ENCODE measurements around the gene KIFAP3.
"Not testable (repeated sequence)": the region's sequence is repeated elsewhere in the genome, so short reads cannot be mapped to it uniquely, and the experiment has no call there.

Gene KIFAP3

GRCh38 chr1:170074250-170075157, at the start of gene KIFAP3:
Gene KIFAP3 (minus strand): TSS chr1:170074695. CDS start chr1:170074467, 228 bp downstream.
- H3K27ac Mint-ChIP-seq: peak within 1 kb of the TSS; percentile 96
- H3K4me3 Mint-ChIP-seq: peak within 1 kb of the TSS; percentile 97
- ATAC-seq (peak; percentile 97), DNase-seq (ENCODE audit: low spot score in 2 of 2) (peak; percentile 86 to 97)
- H3K4me1 Mint-ChIP-seq: peaks cover 48% of the 10 kb centered on the region
- peaks cover 7% of the 10 kb centered on the region for H3K36me3 Mint-ChIP-seq
- no peaks in the 10 kb centered on the region for H3K9me3 Mint-ChIP-seq

- Mint-ChIP-seq H3K4me1 (peaks cover 9% of the 10 kb centered on the region), H3K27ac (no peak overlapping the region), H3K9me3 (peaks cover 8% of the 10 kb centered on the region), H3K4me3 (no peak overlapping the region), H3K36me3 (no peaks in the 10 kb centered on the region)
- no peak for DNase-seq (ENCODE audit: low spot score in 2 of 2)
- no peak for ATAC-seq
Observed at GRCh38 chr1:170122366-170122765, 47.9 kb upstream of the KIFAP3 start.

GRCh38 chr1:170114906-170115305, 40.4 kb upstream of the KIFAP3 start:
- H3K36me3 Mint-ChIP-seq: no peaks in the 10 kb centered on the region
- ATAC-seq (no peak), DNase-seq (ENCODE audit: low spot score in 2 of 2) (no peak)
- no peaks in the 10 kb centered on the region for H3K4me1 Mint-ChIP-seq
- no peak overlapping the region for H3K4me3 Mint-ChIP-seq
- H3K9me3 Mint-ChIP-seq: peaks cover 2% of the 10 kb centered on the region
- no peak overlapping the region for H3K27ac Mint-ChIP-seq

- not testable (repeated sequence) for H3K36me3 Mint-ChIP-seq; DNase-seq (ENCODE audit: low spot score in 2 of 2); H3K4me3 Mint-ChIP-seq; H3K27ac Mint-ChIP-seq; H3K9me3 Mint-ChIP-seq; H3K4me1 Mint-ChIP-seq; ATAC-seq
Observed at GRCh38 chr1:170113140-170113539, 38.6 kb upstream of the KIFAP3 start.

- H3K9me3 Mint-ChIP-seq: no peaks in the 10 kb centered on the region
- no peak overlapping the region for H3K4me3 Mint-ChIP-seq
- DNase-seq (ENCODE audit: low spot score in 2 of 2) (no peak), ATAC-seq (no peak)
- H3K36me3 Mint-ChIP-seq: no peaks in the 10 kb centered on the region
- H3K4me1 Mint-ChIP-seq: no peaks in the 10 kb centered on the region
- no peak overlapping the region for H3K27ac Mint-ChIP-seq
Observed at GRCh38 chr1:170097449-170097948, 23.0 kb upstream of the KIFAP3 start.

- DNase-seq (ENCODE audit: low spot score in 2 of 2) (no peak), ATAC-seq (no peak)
- Mint-ChIP-seq H3K4me3 (no peak overlapping the region), H3K36me3 (no peaks in the 10 kb centered on the region), H3K4me1 (no peaks in the 10 kb centered on the region), H3K27ac (no peak overlapping the region), H3K9me3 (no peaks in the 10 kb centered on the region)
Observed at GRCh38 chr1:170096806-170097340, 22.4 kb upstream of the KIFAP3 start.

- H3K9me3 Mint-ChIP-seq: no peaks in the 10 kb centered on the region
- no peak for ATAC-seq
- no peak for DNase-seq (ENCODE audit: low spot score in 2 of 2)
- H3K4me1 Mint-ChIP-seq: no peaks in the 10 kb centered on the region
- no peaks in the 10 kb centered on the region for H3K36me3 Mint-ChIP-seq
- no peak overlapping the region for H3K4me3 Mint-ChIP-seq
- no peak overlapping the region for H3K27ac Mint-ChIP-seq
Observed at GRCh38 chr1:170095976-170096748, 21.7 kb upstream of the KIFAP3 start.

- not testable (repeated sequence) for H3K9me3 Mint-ChIP-seq
Observed at GRCh38 chr1:170094697-170095616, 20.5 kb upstream of the KIFAP3 start.

GRCh38 chr1:170086399-170087032, 12.0 kb upstream of the KIFAP3 start:
- no peak overlapping the region for H3K4me3 Mint-ChIP-seq
- no peak for ATAC-seq
- H3K27ac Mint-ChIP-seq: no peak overlapping the region
- DNase-seq (ENCODE audit: low spot score in 2 of 2): no peak
- no peaks in the 10 kb centered on the region for H3K9me3 Mint-ChIP-seq
- H3K36me3 Mint-ChIP-seq: no peaks in the 10 kb centered on the region
- H3K4me1 Mint-ChIP-seq: no peaks in the 10 kb centered on the region

More at GRCh38 chr1:170094697-170095616, 20.5 kb upstream of the KIFAP3 start:
- not testable (repeated sequence) for H3K4me3 Mint-ChIP-seq; H3K27ac Mint-ChIP-seq; H3K4me1 Mint-ChIP-seq; DNase-seq (ENCODE audit: low spot score in 2 of 2); H3K36me3 Mint-ChIP-seq; ATAC-seq

- Mint-ChIP-seq H3K36me3 (no peaks in the 10 kb centered on the region), H3K4me3 (no peak overlapping the region), H3K4me1 (no peaks in the 10 kb centered on the region), H3K9me3 (no peaks in the 10 kb centered on the region), H3K27ac (no peak overlapping the region)
- DNase-seq (ENCODE audit: low spot score in 2 of 2) (no peak), ATAC-seq (no peak)
Observed at GRCh38 chr1:170085091-170085490, 10.6 kb upstream of the KIFAP3 start.

- DNase-seq (ENCODE audit: low spot score in 2 of 2): no peak
- H3K36me3 Mint-ChIP-seq: peaks cover 7% of the 10 kb centered on the region
- H3K9me3 Mint-ChIP-seq: no peaks in the 10 kb centered on the region
- H3K4me3 Mint-ChIP-seq: no peak overlapping the region
- peaks cover 23% of the 10 kb centered on the region for H3K4me1 Mint-ChIP-seq
- no peak overlapping the region for H3K27ac Mint-ChIP-seq
- ATAC-seq: no peak
Observed at GRCh38 chr1:170078610-170079189, 4.2 kb upstream of the KIFAP3 start.

- peaks cover 7% of the 10 kb centered on the region for H3K36me3 Mint-ChIP-seq
- DNase-seq (ENCODE audit: low spot score in 2 of 2): no peak
- ATAC-seq: no peak
- H3K4me1 Mint-ChIP-seq: peaks cover 27% of the 10 kb centered on the region
- no peaks in the 10 kb centered on the region for H3K9me3 Mint-ChIP-seq
- H3K4me3 Mint-ChIP-seq: no peak overlapping the region
- H3K27ac Mint-ChIP-seq: no peak overlapping the region
Observed at GRCh38 chr1:170077926-170078325, 3.4 kb upstream of the KIFAP3 start.

GRCh38 chr1:170076952-170077351, 2.5 kb upstream of the KIFAP3 start:
- not testable (repeated sequence) for ATAC-seq; H3K36me3 Mint-ChIP-seq; H3K9me3 Mint-ChIP-seq; H3K4me3 Mint-ChIP-seq; DNase-seq (ENCODE audit: low spot score in 2 of 2); H3K27ac Mint-ChIP-seq
- peaks cover 33% of the 10 kb centered on the region for H3K4me1 Mint-ChIP-seq

- H3K27ac Mint-ChIP-seq: no peak overlapping the region
- DNase-seq (ENCODE audit: low spot score in 2 of 2) (no peak), ATAC-seq (no peak)
- H3K36me3 Mint-ChIP-seq: peaks cover 7% of the 10 kb centered on the region
- no peaks in the 10 kb centered on the region for H3K9me3 Mint-ChIP-seq
- peaks cover 37% of the 10 kb centered on the region for H3K4me1 Mint-ChIP-seq
- no peak overlapping the region for H3K4me3 Mint-ChIP-seq
Observed at GRCh38 chr1:170076199-170076598, 1.7 kb upstream of the KIFAP3 start.

Data from stimulated activated effector memory CD8-positive, alpha-beta T cell treated with anti-CD3 and anti-CD28 coated beads, Interleukin-12 subunit alpha, Interleukin-12 subunit beta, amount 100 ng/mL, for 72 hours (primary cell).